LNCaP clone FGC (cell line): ENCODE measurements around the gene KARS1.

Experiments used
- DNase-seq: peaks from one replicate; pipeline ENCODE4 v3.0.0-alpha.2; 2011; ENCODE audit warnings: low read depth
- H3K4me3 ChIP-seq: 2 replicates; pipeline ENCODE4 v1.5.1; 2011; ENCODE audit warnings: mild to moderate bottlenecking, low read depth, low read length, control low read depth
- TF ChIP-seq, protein P1 (sequence below): IDR thresholded peaks from 2 replicates; pipeline ENCODE4 v1.5.1; 2012; ENCODE audit warnings: mild to moderate bottlenecking; ENCODE audit not compliant: control insufficient read depth, insufficient read depth; ENCODE audit errors: extremely low read depth

Gene KARS1

DNA sequence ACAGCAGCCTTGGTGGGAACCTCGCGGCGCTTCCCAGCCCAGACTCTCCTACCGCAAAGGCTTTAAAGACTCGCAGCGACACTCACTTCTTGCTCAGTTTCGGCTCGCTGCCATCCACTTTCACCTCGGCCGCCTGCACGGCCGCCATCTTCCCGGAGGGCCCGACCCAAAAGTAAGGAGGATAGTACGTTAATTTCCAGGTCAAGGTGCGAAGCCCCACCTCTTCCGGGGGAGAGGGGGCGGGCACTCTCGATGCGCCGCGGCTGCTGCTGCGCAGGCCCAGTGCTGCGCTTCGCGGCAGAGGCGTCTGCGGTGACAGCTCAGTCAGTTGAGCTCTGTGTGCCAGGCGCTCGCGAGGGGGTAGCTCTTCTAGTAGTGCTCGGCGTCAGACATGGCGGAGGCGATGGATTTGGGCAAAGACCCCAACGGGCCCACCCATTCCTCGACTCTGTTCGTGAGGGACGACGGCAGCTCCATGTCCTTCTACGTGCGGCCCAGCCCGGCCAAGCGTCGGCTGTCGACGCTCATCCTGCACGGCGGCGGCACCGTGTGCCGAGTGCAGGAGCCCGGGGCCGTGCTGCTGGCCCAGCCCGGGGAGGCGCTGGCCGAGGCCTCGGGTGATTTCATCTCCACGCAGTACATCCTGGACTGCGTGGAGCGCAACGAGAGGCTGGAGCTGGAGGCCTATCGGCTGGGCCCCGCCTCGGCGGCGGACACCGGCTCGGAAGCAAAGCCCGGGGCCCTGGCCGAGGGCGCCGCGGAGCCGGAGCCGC lies at the start of gene KARS1, which contains the start of gene TERF2IP:
TSS of gene KARS1 (minus strand) at position 174 of the 773 bp plus-strand sequence. CDS start at position 148, 26 bp downstream.
TSS of gene TERF2IP (plus strand) at position 282 of the 773 bp plus-strand sequence. CDS start at position 392, 110 bp downstream.
- peak within 1 kb of the TSS; percentile 88 for H3K4me3 ChIP-seq
- TF ChIP-seq, protein P1, sequence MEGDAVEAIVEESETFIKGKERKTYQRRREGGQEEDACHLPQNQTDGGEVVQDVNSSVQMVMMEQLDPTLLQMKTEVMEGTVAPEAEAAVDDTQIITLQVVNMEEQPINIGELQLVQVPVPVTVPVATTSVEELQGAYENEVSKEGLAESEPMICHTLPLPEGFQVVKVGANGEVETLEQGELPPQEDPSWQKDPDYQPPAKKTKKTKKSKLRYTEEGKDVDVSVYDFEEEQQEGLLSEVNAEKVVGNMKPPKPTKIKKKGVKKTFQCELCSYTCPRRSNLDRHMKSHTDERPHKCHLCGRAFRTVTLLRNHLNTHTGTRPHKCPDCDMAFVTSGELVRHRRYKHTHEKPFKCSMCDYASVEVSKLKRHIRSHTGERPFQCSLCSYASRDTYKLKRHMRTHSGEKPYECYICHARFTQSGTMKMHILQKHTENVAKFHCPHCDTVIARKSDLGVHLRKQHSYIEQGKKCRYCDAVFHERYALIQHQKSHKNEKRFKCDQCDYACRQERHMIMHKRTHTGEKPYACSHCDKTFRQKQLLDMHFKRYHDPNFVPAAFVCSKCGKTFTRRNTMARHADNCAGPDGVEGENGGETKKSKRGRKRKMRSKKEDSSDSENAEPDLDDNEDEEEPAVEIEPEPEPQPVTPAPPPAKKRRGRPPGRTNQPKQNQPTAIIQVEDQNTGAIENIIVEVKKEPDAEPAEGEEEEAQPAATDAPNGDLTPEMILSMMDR, result no peak
- DNase-seq, result peak; percentile 66

DNA sequence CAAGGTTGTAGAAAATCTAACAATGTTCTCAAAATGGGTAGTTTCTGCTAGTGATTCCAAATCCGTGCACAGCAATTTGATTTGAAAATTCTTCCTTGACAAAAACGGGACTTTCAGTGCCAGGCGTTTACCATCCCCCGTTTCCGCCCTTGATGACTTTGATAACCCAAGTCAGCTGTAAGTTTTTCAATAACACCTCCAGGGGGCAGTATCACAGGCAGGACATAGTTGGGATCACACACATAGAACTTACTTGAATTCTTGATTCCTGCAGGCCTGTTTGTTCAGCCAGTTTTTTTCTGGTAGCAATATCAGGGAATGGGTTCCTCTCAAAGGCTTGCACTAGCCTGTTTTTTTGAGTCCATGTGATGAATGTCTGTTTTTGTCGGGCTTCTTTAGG lies 48.2 kb upstream of the KARS1 start:
- TF ChIP-seq, protein P1, result peak; percentile 23; the same call in 1 of the 2 replicates
- no peak overlapping the region for H3K4me3 ChIP-seq
- DNase-seq, result no peak

DNA sequence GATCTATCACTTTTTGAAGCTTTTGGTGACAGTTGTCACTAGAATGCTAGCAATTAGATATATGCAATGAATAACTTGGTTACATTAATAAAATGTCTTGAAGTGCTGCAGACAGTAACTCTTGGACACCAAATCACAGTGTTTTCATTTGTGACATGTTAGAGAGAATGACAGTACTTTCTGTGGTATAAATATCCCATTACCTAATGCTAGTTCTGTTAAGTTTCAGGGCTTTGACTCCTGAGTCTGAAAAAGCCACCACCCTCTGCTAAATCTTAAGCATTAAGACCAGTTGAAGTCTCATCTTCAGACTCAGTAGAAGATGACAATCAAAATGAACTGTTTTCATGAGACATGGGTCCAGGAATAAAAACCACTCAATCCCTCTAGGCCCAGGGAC lies 39.9 kb upstream of the KARS1 start:
- TF ChIP-seq, protein P1, result no peak
- no peak overlapping the region for H3K4me3 ChIP-seq
- no peak for DNase-seq

DNA sequence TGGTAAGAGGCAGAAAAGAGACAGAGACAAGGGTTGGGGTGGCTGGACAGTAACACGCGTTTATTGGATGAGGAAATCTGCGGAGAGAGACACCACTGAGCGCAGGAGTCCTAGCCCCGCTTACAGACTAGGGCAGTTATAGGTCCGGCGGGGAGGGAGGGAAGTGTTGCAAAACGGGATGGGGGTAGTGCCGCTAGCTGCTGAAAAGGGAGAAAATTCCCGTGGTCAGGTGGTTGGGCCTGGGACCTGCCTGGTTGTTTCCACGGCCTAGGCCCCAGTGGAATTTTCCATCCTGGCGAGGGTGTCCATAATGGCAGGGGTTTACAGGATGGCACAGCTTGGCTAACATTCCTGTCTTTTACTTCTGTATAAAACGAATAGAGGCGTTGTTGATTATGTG lies 34.8 kb upstream of the KARS1 start:
- no peak for DNase-seq
- H3K4me3 ChIP-seq, result no peak overlapping the region
- TF ChIP-seq, protein P1, result no peak

DNA sequence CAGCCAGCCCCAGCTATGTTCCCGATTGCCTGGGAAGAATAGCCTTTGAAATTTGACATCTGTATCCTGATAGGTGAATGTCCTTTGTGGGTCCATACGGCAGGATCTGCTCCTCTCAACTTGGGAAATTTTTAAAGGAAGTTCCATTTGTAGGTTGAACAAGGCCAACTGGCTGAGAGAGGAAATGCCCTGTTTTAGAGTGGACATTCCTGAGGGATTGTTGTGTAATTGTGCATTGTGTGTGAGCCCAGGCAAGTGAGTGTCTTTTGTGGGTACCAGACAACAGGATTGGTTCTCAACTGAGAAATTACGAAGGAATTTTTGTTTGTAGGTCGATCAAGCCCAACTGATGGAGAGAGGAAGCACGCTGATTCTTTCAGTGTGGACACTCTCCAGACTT lies 31.9 kb upstream of the KARS1 start:
- TF ChIP-seq, protein P1, result no peak
- DNase-seq, result no peak
- H3K4me3 ChIP-seq, result no peak overlapping the region

DNA sequence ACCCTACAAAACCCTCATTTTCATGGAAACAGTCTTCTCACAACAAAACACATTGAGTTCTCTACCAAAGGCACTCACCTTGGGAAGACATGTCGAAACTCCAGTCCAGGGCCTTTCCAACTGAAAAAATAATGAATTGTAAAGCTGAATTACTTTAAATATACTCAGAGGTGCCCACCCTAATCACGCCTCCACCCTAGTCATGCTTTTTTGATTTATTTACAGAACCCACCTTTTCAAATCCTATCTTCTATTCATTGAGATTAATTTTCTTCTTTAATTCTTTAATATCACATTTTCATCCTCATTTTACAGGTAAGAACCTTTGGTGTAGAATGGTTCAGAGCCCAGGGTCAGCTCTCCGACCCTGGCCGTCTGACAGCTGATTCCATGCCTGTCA lies 29.4 kb upstream of the KARS1 start, which contains the start of gene CPHXL2:
TSS of gene CPHXL2 (minus strand) at position 101 of the 400 bp plus-strand sequence. CDS start at position 91, 10 bp downstream.
- DNase-seq, result no peak
- TF ChIP-seq, protein P1, result no peak

DNA sequence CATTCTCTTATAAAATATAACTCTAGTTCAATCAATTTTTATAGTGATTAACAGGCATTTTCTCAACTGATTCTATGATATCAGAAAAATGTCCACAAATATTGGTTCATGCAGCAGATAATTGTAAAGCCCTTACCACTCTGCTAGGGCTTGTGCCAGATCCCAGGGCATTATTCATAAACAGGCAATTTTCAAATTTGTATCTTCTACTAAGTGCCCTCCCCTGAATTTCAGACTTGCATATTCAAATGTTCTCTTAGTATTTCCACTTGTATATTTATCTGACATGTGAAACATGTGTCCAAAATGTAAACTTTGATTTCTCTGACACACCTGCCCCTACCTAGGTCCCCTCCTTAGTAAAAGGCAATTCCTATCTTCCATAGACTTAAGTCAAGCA lies 20.0 kb upstream of the KARS1 start:
- no peak for DNase-seq
- H3K4me3 ChIP-seq, result no peak overlapping the region
- TF ChIP-seq, protein P1, result no peak

More for the DNA sequence above, 29.4 kb upstream of the KARS1 start, which contains the start of gene CPHXL2:
- H3K4me3 ChIP-seq, result no peak within 1 kb of the TSS
